Activated gamma-delta T cell treated with Interleukin-2 at 50 U/mL for 16 hours (primary cell): ENCODE data around the gene PVR.
"Not testable (repeated sequence)": the region's sequence is repeated elsewhere in the genome, so short reads cannot be mapped to it uniquely, and the experiment has no call there.

ENCODE experiments used
- DNase-seq: peaks from one replicate; pipeline ENCODE4 v3.0.0-alpha.2; 2020

Gene PVR

GRCh38 chr19:44646049-44646416 lies 2.3 kb downstream of the PVR start:
- DNase-seq = no peak

GRCh38 chr19:44647144-44647543 lies 3.4 kb downstream of the PVR start:
- no peak for DNase-seq

- no peak for DNase-seq
These were observed 5.0 kb downstream of the PVR start for GRCh38 chr19:44648631-44649251.

- DNase-seq = no peak
These were observed 6.0 kb downstream of the PVR start for GRCh38 chr19:44649578-44650145.

GRCh38 chr19:44653343-44653742 lies 9.6 kb downstream of the PVR start:
- no peak for DNase-seq

GRCh38 chr19:44653977-44654774 lies 10.5 kb downstream of the PVR start:
- peak; percentile 57 for DNase-seq

- peak; percentile 61 for DNase-seq
These were observed 13.7 kb downstream of the PVR start for GRCh38 chr19:44657211-44657921.

GRCh38 chr19:44658069-44658733 lies 14.5 kb downstream of the PVR start:
- DNase-seq = no peak

- DNase-seq = no peak
These were observed 16.4 kb downstream of the PVR start for GRCh38 chr19:44660081-44660480.

- DNase-seq = no peak
These were observed 17.5 kb downstream of the PVR start for GRCh38 chr19:44661205-44661604.

- no peak for DNase-seq
These were observed 18.2 kb downstream of the PVR start for GRCh38 chr19:44661904-44662303.

GRCh38 chr19:44662691-44663385 lies 19.1 kb downstream of the PVR start:
- DNase-seq = no peak

GRCh38 chr19:44663996-44664395 lies 20.3 kb downstream of the PVR start:
- DNase-seq = no peak

GRCh38 chr19:44664976-44665375 lies 21.3 kb downstream of the PVR start:
- DNase-seq = no peak

- no peak for DNase-seq
These were observed 23.3 kb downstream of the PVR start for GRCh38 chr19:44666852-44667556.

GRCh38 chr19:44668985-44669764 lies 25.5 kb downstream of the PVR start:
- no peak for DNase-seq

- not testable (repeated sequence) for DNase-seq
These were observed 26.3 kb downstream of the PVR start for GRCh38 chr19:44670027-44670426.

GRCh38 chr19:44671400-44671799 lies 27.7 kb downstream of the PVR start, which contains the start of gene CEACAM19:
Gene CEACAM19 (plus strand): TSS chr19:44671482. CDS start chr19:44671932, 450 bp downstream.
- DNase-seq = no peak

GRCh38 chr19:44672226-44672625 lies 28.5 kb downstream of the PVR start:
- DNase-seq = no peak

GRCh38 chr19:44673510-44673909 lies 29.8 kb downstream of the PVR start:
- DNase-seq = no peak

GRCh38 chr19:44675521-44675920 lies 31.8 kb downstream of the PVR start:
- no peak for DNase-seq
